ENCODE results near the gene NUDT8. TPM values are rescaled to one million over a fixed set of nuclear protein-coding genes. Genes with fewer than 3 reads are reported as not detected.

The NUDT8 gene
- total and polyA plus RNA-seq, 4 donors: 6.3 to 22.3 (median 16.0) TPM

GRCh38 chr11:67646535-67647336 is 17.0 kb upstream of the NUDT8 start:
- Histone ChIP-seq H3K9ac (ENCODE audit: insufficient read depth in 1 of 2, low read length in 2 of 2) (no peak overlapping the region), H3K4me1 (ENCODE audit: control insufficient read depth in 5 of 5, insufficient read depth in 5 of 5, low read length in 5 of 5) (peaks cover 0 to 4% (median 0%) of the 10 kb centered on the region in 5 donors), H3K36me3 (ENCODE audit: control insufficient read depth in 4 of 4, insufficient read depth in 4 of 4, low read length in 4 of 4) (no peaks in the 10 kb centered on the region), H3K4me3 (no peak overlapping the region), H3K27me3 (ENCODE audit: control insufficient read depth in 3 of 3, insufficient read depth in 3 of 3, low read length in 2 of 3) (peaks cover 0 to 4% (median 0%) of the 10 kb centered on the region in 3 donors), H3K27ac (ENCODE audit: low read depth in 1 of 2, low read length in 1 of 2) (no peak overlapping the region), H3K9me3 (ENCODE audit: control insufficient read depth in 4 of 4, insufficient read depth in 3 of 4, low read length in 3 of 4) (peaks cover 0 to 7% (median 0%) of the 10 kb centered on the region in 4 donors)
- TF ChIP-seq CTCF (IDR thresholded peaks at IDR 0.05; ENCODE audit: control extremely low read depth, extremely low read depth): no peak
- WGBS, 2 donors: 23 to 59% methylated on average over 24 of the region's 24 CpGs
- ATAC-seq (ENCODE audit: insufficient read depth, low FRiP score) (no peak), DNase-seq (no peak)

GRCh38 chr11:67645521-67646461 is 16.1 kb upstream of the NUDT8 start:
- Histone ChIP-seq H3K9me3 (ENCODE audit: control insufficient read depth in 4 of 4, insufficient read depth in 3 of 4, low read length in 3 of 4) (peaks cover 0 to 7% (median 0%) of the 10 kb centered on the region in 4 donors), H3K36me3 (ENCODE audit: control insufficient read depth in 4 of 4, insufficient read depth in 4 of 4, low read length in 4 of 4) (no peaks in the 10 kb centered on the region), H3K4me3 (no peak overlapping the region), H3K9ac (ENCODE audit: insufficient read depth in 1 of 2, low read length in 2 of 2) (no peak overlapping the region), H3K4me1 (ENCODE audit: control insufficient read depth in 5 of 5, insufficient read depth in 5 of 5, low read length in 5 of 5) (peaks cover 0 to 4% (median 0%) of the 10 kb centered on the region in 5 donors), H3K27me3 (ENCODE audit: control insufficient read depth in 3 of 3, insufficient read depth in 3 of 3, low read length in 2 of 3) (peaks cover 0 to 4% (median 0%) of the 10 kb centered on the region in 3 donors), H3K27ac (ENCODE audit: low read depth in 1 of 2, low read length in 1 of 2) (no peak overlapping the region)
- no peak for TF ChIP-seq CTCF (IDR thresholded peaks at IDR 0.05; ENCODE audit: control extremely low read depth, extremely low read depth)
- WGBS, 2 donors: 80 to 86% methylated on average over 24 of the region's 24 CpGs
- ATAC-seq (ENCODE audit: insufficient read depth, low FRiP score) (no peak), DNase-seq (no peak)

- Histone ChIP-seq H3K4me1 (ENCODE audit: control insufficient read depth in 5 of 5, insufficient read depth in 5 of 5, low read length in 5 of 5) (peaks cover 0 to 4% (median 0%) of the 10 kb centered on the region in 5 donors), H3K27ac (ENCODE audit: low read depth in 1 of 2, low read length in 1 of 2) (no peak overlapping the region), H3K9me3 (ENCODE audit: control insufficient read depth in 4 of 4, insufficient read depth in 3 of 4, low read length in 3 of 4) (peaks cover 0 to 6% (median 0%) of the 10 kb centered on the region in 4 donors), H3K4me3 (no peak overlapping the region), H3K36me3 (ENCODE audit: control insufficient read depth in 4 of 4, insufficient read depth in 4 of 4, low read length in 4 of 4) (no peaks in the 10 kb centered on the region), H3K9ac (ENCODE audit: insufficient read depth in 1 of 2, low read length in 2 of 2) (no peak overlapping the region), H3K27me3 (ENCODE audit: control insufficient read depth in 3 of 3, insufficient read depth in 3 of 3, low read length in 2 of 3) (peaks cover 0 to 4% (median 0%) of the 10 kb centered on the region in 3 donors)
- DNase-seq: no peak
- ATAC-seq (ENCODE audit: insufficient read depth, low FRiP score): no peak
- no peak for TF ChIP-seq CTCF (IDR thresholded peaks at IDR 0.05; ENCODE audit: control extremely low read depth, extremely low read depth)
- WGBS, 2 donors: 90 to 95% methylated on average over 21 to 22 of the region's 22 CpGs
These were observed 15.0 kb upstream of the NUDT8 start for GRCh38 chr11:67644472-67645418.

Data from lung (tissue), 12 donors.